Stimulated activated naive B cell treated with anti-CD40 and anti-IgM and Interleukin-4, amounts not matched to agents 10 μg/mL and 1 μg/mL and 100 μg/mL, for 72 hours (primary cell): ENCODE data around the gene PTGIS.

Experiments used
- ATAC-seq, 2 donors: fragments of 150-1000 bp; cut with Tn5 transposase; replicated peaks; 2 replicates each; pipeline ENCODE4 v1.10.0; 2021; ENCODE audit warnings: moderate library complexity in 1 of 2
- DNase-seq: peaks from one replicate; pipeline ENCODE4 v3.0.0; 2021
- H3K27ac Mint-ChIP-seq: one replicate; pipeline ENCODE4 v1.8.0; 2022; ENCODE audit warnings: mild to moderate bottlenecking, mixed read lengths
- H3K27me3 Mint-ChIP-seq, 2 donors: one replicate each; pipeline ENCODE4 v1.8.0; 2022; ENCODE audit warnings: mixed read lengths in 2 of 2
- H3K36me3 Mint-ChIP-seq, 2 donors: one replicate each; pipeline ENCODE4 v1.8.0; 2022; ENCODE audit warnings: mixed read lengths in 2 of 2, mild to moderate bottlenecking in 1 of 2
- H3K4me1 Mint-ChIP-seq, 2 donors: one replicate each; pipeline ENCODE4 v1.8.0; 2022; ENCODE audit warnings: mixed read lengths in 2 of 2, mild to moderate bottlenecking in 1 of 2
- H3K4me3 Mint-ChIP-seq, 2 donors: one replicate each; pipeline ENCODE4 v1.8.0; 2022; ENCODE audit warnings: mild to moderate bottlenecking in 2 of 2, mixed read lengths in 2 of 2, moderate library complexity in 1 of 2
- H3K9me3 Mint-ChIP-seq, 2 donors: one replicate each; pipeline ENCODE4 v1.8.0; 2022; ENCODE audit warnings: mixed read lengths in 2 of 2, mild to moderate bottlenecking in 1 of 2

The PTGIS gene

GRCh38 chr20:49468412-49468811 lies 99.5 kb downstream of the PTGIS start:
- Mint-ChIP-seq H3K27ac (no peak overlapping the region), H3K27me3 (peaks cover 52 to 57% of the 10 kb centered on the region in 2 donors)

GRCh38 chr20:49466114-49466912 lies 101.6 kb downstream of the PTGIS start:
- H3K36me3 Mint-ChIP-seq: no peaks in the 10 kb centered on the region
- H3K27me3 Mint-ChIP-seq: peaks cover 55 to 56% of the 10 kb centered on the region in 2 donors
- DNase-seq (no peak), ATAC-seq (no peak)
- H3K4me1 Mint-ChIP-seq: no peaks in the 10 kb centered on the region
- H3K4me3 Mint-ChIP-seq: no peak overlapping the region
- H3K9me3 Mint-ChIP-seq: no peaks in the 10 kb centered on the region
- H3K27ac Mint-ChIP-seq: no peak overlapping the region

More at GRCh38 chr20:49468412-49468811, 99.5 kb downstream of the PTGIS start:
- H3K4me1 Mint-ChIP-seq: no peaks in the 10 kb centered on the region
- no peak for DNase-seq
- ATAC-seq: no peak
- H3K36me3 Mint-ChIP-seq: no peaks in the 10 kb centered on the region
- H3K9me3 Mint-ChIP-seq: no peaks in the 10 kb centered on the region
- H3K4me3 Mint-ChIP-seq: no peak overlapping the region

GRCh38 chr20:49464556-49464955 lies 103.4 kb downstream of the PTGIS start:
- Mint-ChIP-seq H3K36me3 (no peaks in the 10 kb centered on the region), H3K27ac (no peak overlapping the region), H3K9me3 (no peaks in the 10 kb centered on the region), H3K4me3 (no peak overlapping the region), H3K27me3 (peaks cover 40 to 51% of the 10 kb centered on the region in 2 donors), H3K4me1 (no peaks in the 10 kb centered on the region)
- no peak for DNase-seq
- no peak for ATAC-seq

- no peaks in the 10 kb centered on the region for H3K36me3 Mint-ChIP-seq
- H3K4me1 Mint-ChIP-seq: no peaks in the 10 kb centered on the region
- no peak for DNase-seq
- no peaks in the 10 kb centered on the region for H3K9me3 Mint-ChIP-seq
- ATAC-seq: no peak
- H3K27me3 Mint-ChIP-seq: peaks cover 35 to 46% of the 10 kb centered on the region in 2 donors
- no peak overlapping the region for H3K27ac Mint-ChIP-seq
- H3K4me3 Mint-ChIP-seq: no peak overlapping the region
Measured at GRCh38 chr20:49462626-49463025, 105.3 kb downstream of the PTGIS start.

GRCh38 chr20:49461894-49462620 lies 105.9 kb downstream of the PTGIS start:
- H3K4me1 Mint-ChIP-seq: no peaks in the 10 kb centered on the region
- no peak for ATAC-seq
- no peak for DNase-seq
- H3K27me3 Mint-ChIP-seq: peaks cover 29 to 41% of the 10 kb centered on the region in 2 donors
- no peaks in the 10 kb centered on the region for H3K9me3 Mint-ChIP-seq
- no peak overlapping the region for H3K27ac Mint-ChIP-seq
- no peaks in the 10 kb centered on the region for H3K36me3 Mint-ChIP-seq
- no peak overlapping the region for H3K4me3 Mint-ChIP-seq

- Mint-ChIP-seq H3K27me3 (peaks cover 24 to 41% of the 10 kb centered on the region in 2 donors), H3K4me3 (no peak overlapping the region), H3K36me3 (no peaks in the 10 kb centered on the region), H3K4me1 (no peaks in the 10 kb centered on the region), H3K27ac (no peak overlapping the region), H3K9me3 (no peaks in the 10 kb centered on the region)
- DNase-seq: no peak
- no peak for ATAC-seq
Measured at GRCh38 chr20:49460916-49461315, 107.0 kb downstream of the PTGIS start.

- no peaks in the 10 kb centered on the region for H3K4me1 Mint-ChIP-seq
- H3K9me3 Mint-ChIP-seq: no peaks in the 10 kb centered on the region
- DNase-seq (no peak), ATAC-seq (no peak)
- H3K4me3 Mint-ChIP-seq: no peak overlapping the region
- H3K36me3 Mint-ChIP-seq: no peaks in the 10 kb centered on the region
- peaks cover 21 to 41% of the 10 kb centered on the region in 2 donors for H3K27me3 Mint-ChIP-seq
- H3K27ac Mint-ChIP-seq: no peak overlapping the region
Measured at GRCh38 chr20:49460131-49460530, 107.8 kb downstream of the PTGIS start.

GRCh38 chr20:49459684-49460083 lies 108.3 kb downstream of the PTGIS start:
- Mint-ChIP-seq H3K27me3 (peaks cover 21 to 41% of the 10 kb centered on the region in 2 donors), H3K9me3 (no peaks in the 10 kb centered on the region), H3K4me3 (no peak overlapping the region), H3K36me3 (no peaks in the 10 kb centered on the region), H3K4me1 (no peaks in the 10 kb centered on the region), H3K27ac (no peak overlapping the region)
- no peak for ATAC-seq
- no peak for DNase-seq

GRCh38 chr20:49457444-49457843 lies 110.5 kb downstream of the PTGIS start:
- ATAC-seq: no peak
- Mint-ChIP-seq H3K4me1 (no peaks in the 10 kb centered on the region), H3K4me3 (no peak overlapping the region), H3K36me3 (no peaks in the 10 kb centered on the region), H3K27me3 (peaks cover 30 to 52% of the 10 kb centered on the region in 2 donors), H3K9me3 (no peaks in the 10 kb centered on the region), H3K27ac (no peak overlapping the region)
- no peak for DNase-seq

- no peaks in the 10 kb centered on the region for H3K4me1 Mint-ChIP-seq
- DNase-seq (no peak), ATAC-seq (no peak)
- no peak overlapping the region for H3K4me3 Mint-ChIP-seq
- H3K27me3 Mint-ChIP-seq: peaks cover 36 to 49% of the 10 kb centered on the region in 2 donors
- no peaks in the 10 kb centered on the region for H3K36me3 Mint-ChIP-seq
- H3K9me3 Mint-ChIP-seq: no peaks in the 10 kb centered on the region
- H3K27ac Mint-ChIP-seq: no peak overlapping the region
Measured at GRCh38 chr20:49456646-49457045, 111.3 kb downstream of the PTGIS start.

- Mint-ChIP-seq H3K4me3 (no peak overlapping the region), H3K27me3 (peaks cover 36 to 44% of the 10 kb centered on the region in 2 donors), H3K4me1 (no peaks in the 10 kb centered on the region), H3K36me3 (no peaks in the 10 kb centered on the region), H3K27ac (no peak overlapping the region), H3K9me3 (no peaks in the 10 kb centered on the region)
- ATAC-seq: no peak
- DNase-seq: no peak
Measured at GRCh38 chr20:49455691-49456090, 112.2 kb downstream of the PTGIS start.
